Tibial nerve (tissue), 4 donors: ENCODE results near the gene SCYL3.

Source experiments
- EP300 ChIP-seq, 2 donors: sonication (generic); formaldehyde crosslinking; IDR thresholded peaks; one replicate each; pipeline ENCODE4 v1.6.1; 2017; ENCODE audit warnings: antibody characterized with exemption in 2 of 2, mild to moderate bottlenecking in 1 of 2
- POLR2A ChIP-seq, 2 donors: fragments of 450-650 bp; IDR thresholded peaks; one replicate each; pipeline ENCODE4 v1.6.1; 2017; ENCODE audit warnings: antibody characterized with exemption in 2 of 2, mild to moderate bottlenecking in 2 of 2, moderate library complexity in 2 of 2
- TF ChIP-seq, protein P1 (sequence below), 5 experiments: fragments of 200-600 bp in 3 of 5; fragments of 450-650 bp in 2 of 5; sonication (generic) in 3 of 5; IDR thresholded peaks; one replicate each; pipeline ENCODE4 v1.5.1; 2016 to 2019; ENCODE audit warnings: antibody characterized with exemption in 5 of 5, mild to moderate bottlenecking in 3 of 5, moderate library complexity in 2 of 5

DNA sequence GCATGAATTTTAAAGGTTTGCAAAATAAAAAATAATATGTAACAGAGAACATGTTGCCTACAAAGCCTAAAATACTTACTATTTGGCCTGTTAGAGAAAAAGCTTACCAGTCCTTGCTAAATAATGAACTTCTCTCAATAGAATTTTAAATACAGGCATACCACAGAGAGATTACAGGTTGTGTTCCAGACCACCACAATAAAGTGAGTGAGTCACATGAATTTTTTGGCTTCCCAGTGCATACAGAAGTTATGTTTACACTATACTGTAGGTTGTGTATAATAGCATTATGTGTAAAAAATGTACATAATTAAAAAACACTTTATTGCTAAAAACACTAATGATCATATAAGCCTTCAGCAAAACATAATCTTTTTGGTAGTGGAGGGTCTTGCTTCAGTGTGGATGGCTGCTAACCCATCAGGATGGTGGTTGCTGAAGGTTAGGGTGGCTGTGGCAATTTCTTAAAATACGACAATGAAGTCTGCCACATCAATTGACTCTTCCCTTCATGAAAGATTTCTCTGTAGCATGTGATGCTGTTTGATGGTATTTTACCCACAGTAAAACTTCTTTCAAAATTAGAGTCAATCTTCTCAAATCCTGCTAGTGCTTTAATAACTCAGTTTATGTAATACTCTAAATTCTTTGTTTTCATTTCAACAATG lies 48.6 kb downstream of the SCYL3 start:
- TF ChIP-seq, protein P1, sequence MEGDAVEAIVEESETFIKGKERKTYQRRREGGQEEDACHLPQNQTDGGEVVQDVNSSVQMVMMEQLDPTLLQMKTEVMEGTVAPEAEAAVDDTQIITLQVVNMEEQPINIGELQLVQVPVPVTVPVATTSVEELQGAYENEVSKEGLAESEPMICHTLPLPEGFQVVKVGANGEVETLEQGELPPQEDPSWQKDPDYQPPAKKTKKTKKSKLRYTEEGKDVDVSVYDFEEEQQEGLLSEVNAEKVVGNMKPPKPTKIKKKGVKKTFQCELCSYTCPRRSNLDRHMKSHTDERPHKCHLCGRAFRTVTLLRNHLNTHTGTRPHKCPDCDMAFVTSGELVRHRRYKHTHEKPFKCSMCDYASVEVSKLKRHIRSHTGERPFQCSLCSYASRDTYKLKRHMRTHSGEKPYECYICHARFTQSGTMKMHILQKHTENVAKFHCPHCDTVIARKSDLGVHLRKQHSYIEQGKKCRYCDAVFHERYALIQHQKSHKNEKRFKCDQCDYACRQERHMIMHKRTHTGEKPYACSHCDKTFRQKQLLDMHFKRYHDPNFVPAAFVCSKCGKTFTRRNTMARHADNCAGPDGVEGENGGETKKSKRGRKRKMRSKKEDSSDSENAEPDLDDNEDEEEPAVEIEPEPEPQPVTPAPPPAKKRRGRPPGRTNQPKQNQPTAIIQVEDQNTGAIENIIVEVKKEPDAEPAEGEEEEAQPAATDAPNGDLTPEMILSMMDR (IDR thresholded peaks at IDR 0.05), result no peak
- no peak for TF ChIP-seq POLR2A (IDR thresholded peaks at IDR 0.05)
- TF ChIP-seq EP300 (IDR thresholded peaks at IDR 0.05), result no peak
